ENCODE results near the gene TKT.

The TKT gene

GRCh38 chr3:53221345-53221744, 34.5 kb downstream of the TKT start:
- no peak for TF ChIP-seq CTCF (IDR thresholded peaks at IDR 0.05; ENCODE audit: low read depth, low read length, missing control alignments)
- no peak for DNase-seq (ENCODE audit: extremely low read depth, low read depth)
- no peak overlapping the region for H3K4me3 ChIP-seq (replicated peaks; ENCODE audit: low read depth, low read length)

- DNase-seq (ENCODE audit: extremely low read depth, low read depth): no peak
- no peak overlapping the region for H3K4me3 ChIP-seq (replicated peaks; ENCODE audit: low read depth, low read length)
- peak; percentile 99 for TF ChIP-seq CTCF (IDR thresholded peaks at IDR 0.05; ENCODE audit: low read depth, low read length, missing control alignments)
Measured at GRCh38 chr3:53219895-53220483, 35.8 kb downstream of the TKT start.

DNA sequence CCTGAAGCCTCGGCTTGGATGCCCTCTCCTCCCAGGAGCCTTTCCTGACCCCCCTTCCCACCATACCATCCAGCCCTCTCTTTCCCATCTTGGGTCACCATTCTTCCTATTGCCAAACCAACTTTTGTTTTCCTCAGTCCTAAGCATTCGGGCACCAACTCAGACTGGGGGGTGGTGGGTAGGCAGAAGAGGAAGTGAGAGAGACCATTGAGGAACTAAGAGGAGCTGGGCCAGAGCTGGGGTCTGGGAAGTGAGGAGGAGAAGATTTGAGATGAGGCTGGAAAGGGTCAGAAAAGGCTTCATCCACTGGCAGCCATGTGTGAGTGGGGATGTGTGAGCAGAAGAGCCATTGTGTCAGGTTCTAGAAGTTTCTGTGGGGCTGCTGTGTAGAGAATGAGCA, 37.7 kb downstream of the TKT start:
- TF ChIP-seq CTCF (IDR thresholded peaks at IDR 0.05; ENCODE audit: low read depth, low read length, missing control alignments): no peak
- no peak for DNase-seq (ENCODE audit: extremely low read depth, low read depth)

DNA sequence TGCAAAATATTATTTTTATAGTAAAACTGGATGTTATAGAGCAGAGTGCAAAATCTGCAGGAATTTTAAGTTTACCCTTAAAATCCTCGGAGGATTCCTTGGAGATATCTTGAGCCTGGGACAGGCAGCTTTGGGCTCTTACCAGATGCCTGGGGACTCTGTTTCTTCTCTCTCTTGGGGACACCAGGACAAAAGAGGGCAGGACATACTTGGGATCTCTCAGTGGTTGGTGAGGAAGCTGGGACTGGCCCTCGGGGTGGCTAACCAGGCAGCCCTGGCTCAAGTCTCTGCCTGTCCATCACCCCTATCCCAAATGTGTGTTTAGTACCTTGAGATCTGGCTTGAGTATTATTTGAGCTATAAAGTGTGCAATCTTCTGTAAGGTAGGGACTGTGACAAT, 38.6 kb downstream of the TKT start:
- H3K4me3 ChIP-seq (replicated peaks; ENCODE audit: low read depth, low read length): no peak overlapping the region
- TF ChIP-seq CTCF (IDR thresholded peaks at IDR 0.05; ENCODE audit: low read depth, low read length, missing control alignments): no peak
- DNase-seq (ENCODE audit: extremely low read depth, low read depth): no peak

More for the DNA sequence above, 37.7 kb downstream of the TKT start:
- no peak overlapping the region for H3K4me3 ChIP-seq (replicated peaks; ENCODE audit: low read depth, low read length)

DNA sequence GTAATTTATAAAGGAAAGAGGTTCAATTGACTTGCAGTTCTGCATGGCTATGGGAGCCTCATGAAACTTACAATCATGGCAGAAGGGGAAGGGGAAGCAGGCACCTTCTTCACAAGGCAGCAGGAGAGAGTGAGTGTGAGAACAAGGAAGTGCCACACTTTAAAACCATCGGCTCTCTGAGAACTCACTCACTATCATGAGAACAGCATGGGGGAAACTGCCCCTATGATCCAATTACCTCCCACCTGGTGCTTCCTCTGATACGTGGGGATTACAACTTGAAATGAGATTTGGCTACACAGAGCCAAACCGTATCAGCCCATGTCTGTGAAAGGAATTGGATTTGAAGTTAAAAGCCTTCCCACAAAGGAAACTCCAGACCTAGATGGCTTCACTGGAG, 39.1 kb downstream of the TKT start:
- DNase-seq (ENCODE audit: extremely low read depth, low read depth): no peak
- H3K4me3 ChIP-seq (replicated peaks; ENCODE audit: low read depth, low read length): no peak overlapping the region
- no peak for TF ChIP-seq CTCF (IDR thresholded peaks at IDR 0.05; ENCODE audit: low read depth, low read length, missing control alignments)

- TF ChIP-seq CTCF (IDR thresholded peaks at IDR 0.05; ENCODE audit: low read depth, low read length, missing control alignments): no peak
- H3K4me3 ChIP-seq (replicated peaks; ENCODE audit: low read depth, low read length): no peak overlapping the region
- DNase-seq (ENCODE audit: extremely low read depth, low read depth): no peak
Measured at GRCh38 chr3:53215816-53216215, 40.0 kb downstream of the TKT start.

- no peak overlapping the region for H3K4me3 ChIP-seq (replicated peaks; ENCODE audit: low read depth, low read length)
- TF ChIP-seq CTCF (IDR thresholded peaks at IDR 0.05; ENCODE audit: low read depth, low read length, missing control alignments): no peak
- no peak for DNase-seq (ENCODE audit: extremely low read depth, low read depth)
Measured at GRCh38 chr3:53213276-53213675, 42.5 kb downstream of the TKT start.

All from HFF-Myc (cell line).